Osteocyte (in vitro differentiated cells): Measurements from ENCODE around the gene CFAP107. TPM values are rescaled to one million over a fixed set of nuclear protein-coding genes. Genes with fewer than 3 reads are reported as not detected.
"Not testable (repeated sequence)": the region's sequence is repeated elsewhere in the genome, so short reads cannot be mapped to it uniquely, and the experiment has no call there.

Experiments
- DNase-seq: peaks from one replicate; pipeline ENCODE4 v3.0.0; 2021; ENCODE audit warnings: mixed read lengths; ENCODE audit not compliant: unreplicated experiment; ENCODE audit errors: extremely low spot score
- H3K27ac Mint-ChIP-seq: one replicate; pipeline ENCODE4 v1.8.0; 2021; ENCODE audit warnings: mild to moderate bottlenecking, mixed read lengths; ENCODE audit not compliant: unreplicated experiment
- H3K27me3 Mint-ChIP-seq: one replicate; pipeline ENCODE4 v1.8.0; 2021; ENCODE audit warnings: mixed read lengths; ENCODE audit not compliant: unreplicated experiment
- H3K36me3 Mint-ChIP-seq: one replicate; pipeline ENCODE4 v1.8.0; 2021; ENCODE audit warnings: mixed read lengths; ENCODE audit not compliant: unreplicated experiment
- H3K4me1 Mint-ChIP-seq: one replicate; pipeline ENCODE4 v1.8.0; 2021; ENCODE audit warnings: mixed read lengths; ENCODE audit not compliant: unreplicated experiment
- H3K4me3 Mint-ChIP-seq: one replicate; pipeline ENCODE4 v1.8.0; 2021; ENCODE audit warnings: mild to moderate bottlenecking, moderate library complexity, mixed read lengths; ENCODE audit not compliant: unreplicated experiment
- H3K9me3 Mint-ChIP-seq: one replicate; pipeline ENCODE4 v1.8.0; 2021; ENCODE audit warnings: mixed read lengths; ENCODE audit not compliant: unreplicated experiment
- CTCF ChIP-seq: fragments of 200-600 bp; sonication (generic); IDR thresholded peaks from 2 replicates; pipeline ENCODE4 v1.5.0; 2021; ENCODE audit warnings: antibody characterized with exemption, mild to moderate bottlenecking, moderate library complexity
- total RNA-seq: library from RNA; stranded (reverse); gene quantifications from 2 replicates; pipeline ENCODE4 v1.2.1, GENCODE V29; 2021

CFAP107 gene
- total RNA-seq, 1 donor from 2014 or later, result not detected

- Mint-ChIP-seq H3K27ac (no peak overlapping the region), H3K4me3 (no peak overlapping the region), H3K9me3 (peaks cover 8% of the 10 kb centered on the region), H3K4me1 (no peaks in the 10 kb centered on the region), H3K36me3 (no peaks in the 10 kb centered on the region), H3K27me3 (peaks cover 3% of the 10 kb centered on the region)
- DNase-seq, result peak; percentile 56
- TF ChIP-seq CTCF, result no peak
Observed at GRCh38 chr1:12775443-12775842, 29.4 kb downstream of the CFAP107 start.

- TF ChIP-seq CTCF, result no peak
Observed at GRCh38 chr1:12776801-12777557, 31.0 kb downstream of the CFAP107 start.

GRCh38 chr1:12778061-12778460 lies 32.1 kb downstream of the CFAP107 start:
- no peak for TF ChIP-seq CTCF
- Mint-ChIP-seq H3K27ac (no peak overlapping the region), H3K4me1 (no peaks in the 10 kb centered on the region), H3K9me3 (peaks cover 4% of the 10 kb centered on the region), H3K36me3 (no peaks in the 10 kb centered on the region), H3K27me3 (peaks cover under 1% of the 10 kb centered on the region), H3K4me3 (no peak overlapping the region)
- DNase-seq, result peak; percentile 34

More at GRCh38 chr1:12776801-12777557, 31.0 kb downstream of the CFAP107 start:
- peak; percentile 69 for DNase-seq
- Mint-ChIP-seq H3K4me1 (no peaks in the 10 kb centered on the region), H3K4me3 (no peak overlapping the region), H3K27ac (no peak overlapping the region), H3K9me3 (peaks cover 8% of the 10 kb centered on the region), H3K36me3 (no peaks in the 10 kb centered on the region), H3K27me3 (peaks cover 3% of the 10 kb centered on the region)

GRCh38 chr1:12778907-12779306 lies 32.9 kb downstream of the CFAP107 start:
- Mint-ChIP-seq H3K36me3 (no peaks in the 10 kb centered on the region), H3K27me3 (no peaks in the 10 kb centered on the region), H3K27ac (no peak overlapping the region), H3K4me3 (no peak overlapping the region), H3K9me3 (peaks cover 1% of the 10 kb centered on the region), H3K4me1 (no peaks in the 10 kb centered on the region)
- DNase-seq, result peak; percentile 49
- no peak for TF ChIP-seq CTCF

GRCh38 chr1:12781488-12781887 lies 35.5 kb downstream of the CFAP107 start:
- TF ChIP-seq CTCF, result peak; percentile 34
- not testable (repeated sequence) for H3K27me3 Mint-ChIP-seq, H3K27ac Mint-ChIP-seq, H3K4me1 Mint-ChIP-seq, DNase-seq, H3K4me3 Mint-ChIP-seq, H3K36me3 Mint-ChIP-seq, H3K9me3 Mint-ChIP-seq

GRCh38 chr1:12783783-12784182 lies 37.8 kb downstream of the CFAP107 start:
- not testable (repeated sequence) for H3K27me3 Mint-ChIP-seq, DNase-seq, H3K9me3 Mint-ChIP-seq, H3K4me3 Mint-ChIP-seq, H3K4me1 Mint-ChIP-seq, H3K27ac Mint-ChIP-seq, H3K36me3 Mint-ChIP-seq

GRCh38 chr1:12784729-12785128 lies 38.7 kb downstream of the CFAP107 start:
- not testable (repeated sequence) for DNase-seq, H3K36me3 Mint-ChIP-seq, H3K27ac Mint-ChIP-seq, H3K4me1 Mint-ChIP-seq, H3K27me3 Mint-ChIP-seq, H3K4me3 Mint-ChIP-seq, H3K9me3 Mint-ChIP-seq

GRCh38 chr1:12791097-12791496 lies 45.1 kb downstream of the CFAP107 start, which contains the start of gene PRAMEF1:
PRAMEF1 (plus strand) TSS chr1:12791397; CDS start chr1:12793228, 1,831 bp downstream.
- not testable (repeated sequence) for DNase-seq, H3K36me3 Mint-ChIP-seq, H3K4me1 Mint-ChIP-seq, H3K27me3 Mint-ChIP-seq, H3K27ac Mint-ChIP-seq, H3K9me3 Mint-ChIP-seq, H3K4me3 Mint-ChIP-seq
